Right lung (tissue), 5 donors: Measurements from ENCODE around the gene PDE4B. TPM values are rescaled to one million over a fixed set of nuclear protein-coding genes. Genes with fewer than 3 reads are reported as not detected.
A peak's percentile ranks its signal among the peaks of the same experiment; 100 is the strongest.
"Not testable (repeated sequence)": the region's sequence is repeated elsewhere in the genome, so short reads cannot be mapped to it uniquely, and the experiment has no call there.

Experiments
- DNase-seq, 2 donors: peaks; one replicate each; pipeline ENCODE4 v3.0.0-alpha.2; 2013
- polyA plus RNA-seq, 5 donors: library from polyadenylated mRNA; unstranded; fragments of 120-200 nt; gene quantifications; one replicate each; pipeline versions ENCODE4 v1.2.1 to v1.2.3, GENCODE V29; 2013; ENCODE audit warnings: inconsistent platforms in 1 of 5, low replicate concordance in 1 of 5; ENCODE audit not compliant: insufficient read length in 5 of 5, insufficient read depth in 1 of 5

The PDE4B gene
- polyA plus RNA-seq, 5 donors = 15.4 to 45.9 (median 20.2) TPM

DNA sequence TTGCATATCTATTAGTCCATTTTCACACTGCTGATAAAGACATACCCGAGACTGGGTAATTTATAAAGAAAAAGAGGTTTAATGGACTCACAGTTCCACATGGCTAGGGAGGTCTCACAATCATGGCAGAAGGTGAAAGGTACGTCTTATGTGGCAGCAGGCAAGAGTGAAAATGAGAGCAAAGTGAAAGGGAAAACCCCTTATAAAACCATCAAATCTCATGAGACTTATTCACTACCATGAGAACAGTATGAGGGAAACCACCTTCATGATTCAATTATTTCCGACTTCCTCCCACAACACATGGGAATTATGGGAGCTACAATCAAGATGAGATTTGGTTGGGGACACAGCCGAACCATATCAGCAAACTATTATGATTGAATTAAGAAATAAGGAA is 335.9 kb downstream of the PDE4B start:
- not testable (repeated sequence) for DNase-seq

DNA sequence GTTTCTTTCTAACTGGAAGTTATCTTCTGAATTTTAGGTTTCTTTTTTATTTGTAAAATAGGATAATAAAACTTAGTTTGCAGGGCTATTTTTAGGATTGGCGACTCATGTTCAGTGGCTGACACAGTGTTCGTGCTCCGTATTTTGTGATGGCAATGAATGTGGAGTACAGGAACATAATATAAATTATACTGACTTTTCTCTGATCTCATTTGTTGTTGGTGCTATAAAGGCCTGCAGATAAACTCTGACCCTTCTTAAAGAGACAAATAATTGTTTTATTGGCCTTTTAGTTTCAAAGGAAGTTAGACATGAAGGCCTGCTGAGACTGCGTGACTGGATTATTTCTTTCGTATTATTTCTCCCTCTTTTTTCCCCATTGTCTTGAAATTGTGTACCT is 339.6 kb downstream of the PDE4B start:
- DNase-seq = no peak

DNA sequence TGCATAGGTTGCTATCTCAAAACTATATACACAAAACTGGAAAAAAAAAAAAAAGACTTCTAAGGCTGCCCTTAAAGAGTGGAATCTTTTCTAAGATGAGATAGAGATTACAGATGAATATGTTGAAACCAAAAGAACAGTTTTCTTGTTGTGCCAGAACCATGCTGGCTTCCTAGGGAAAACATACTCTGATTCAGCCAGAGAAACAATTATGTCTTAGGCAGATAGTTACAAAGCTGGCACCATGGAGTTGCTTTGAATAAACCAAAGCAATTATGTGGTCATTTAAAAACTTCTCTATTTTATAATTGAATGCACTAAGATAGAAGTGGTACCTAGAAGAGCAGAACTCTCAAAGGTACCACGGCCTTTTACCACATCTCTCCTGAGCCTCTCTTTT is 341.3 kb downstream of the PDE4B start:
- no peak for DNase-seq

DNA sequence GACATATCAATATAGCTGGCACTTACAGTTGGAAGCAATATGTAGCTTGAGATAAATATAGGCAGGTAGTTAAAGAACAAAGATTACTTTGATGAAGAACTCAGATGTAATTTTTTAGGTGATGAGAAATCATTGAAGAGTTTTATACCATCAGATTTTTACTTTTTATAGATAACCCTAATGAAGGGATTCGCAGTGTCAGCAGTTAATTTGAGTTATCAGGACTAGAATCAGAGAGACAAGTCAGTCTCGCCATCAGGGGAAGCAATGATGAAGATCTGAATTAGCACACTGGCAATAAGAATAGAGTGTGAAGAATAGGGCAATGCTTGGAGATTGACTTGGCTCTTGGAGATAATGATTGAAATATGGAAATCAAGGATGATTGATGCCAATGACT is 342.5 kb downstream of the PDE4B start:
- DNase-seq = no peak

DNA sequence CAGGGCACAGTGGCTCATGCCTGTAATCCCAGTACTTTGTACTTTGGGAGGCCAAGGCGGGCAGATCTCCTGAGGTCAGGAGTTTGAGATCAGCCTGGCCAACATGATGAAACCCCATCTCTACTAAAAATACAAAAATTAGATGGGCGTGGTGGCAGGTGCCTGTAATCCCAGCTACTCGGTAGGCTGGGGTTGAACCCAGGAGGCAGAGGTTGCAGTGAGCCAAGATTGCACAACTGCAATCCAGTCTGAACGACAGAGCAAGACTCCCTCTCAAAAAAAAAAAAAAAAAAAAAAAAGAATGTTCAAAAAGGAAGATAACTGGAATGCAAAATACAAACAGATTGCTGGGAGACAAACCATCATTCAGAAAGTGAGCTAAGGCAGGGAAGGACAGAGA is 343.7 kb downstream of the PDE4B start:
- DNase-seq = not testable (repeated sequence)

DNA sequence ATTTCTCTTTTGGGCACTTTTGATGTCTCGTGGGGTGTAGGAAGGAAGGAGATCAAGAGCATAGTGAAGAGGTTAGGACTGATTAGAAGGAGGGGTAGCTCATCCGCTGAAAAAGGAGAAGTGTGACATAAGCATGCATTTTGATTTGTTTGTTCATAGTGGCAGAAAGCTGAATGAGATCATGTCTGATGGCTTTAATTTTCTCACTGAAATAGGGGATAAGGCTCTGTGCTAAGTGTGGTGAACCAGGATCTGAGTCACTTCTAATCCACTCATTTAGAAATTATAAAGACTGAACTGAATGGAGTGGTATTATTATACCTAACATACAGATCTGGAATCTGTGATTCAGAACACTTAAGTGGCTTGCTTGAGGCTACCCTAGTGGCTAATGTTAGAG is 344.5 kb downstream of the PDE4B start:
- no peak for DNase-seq

DNA sequence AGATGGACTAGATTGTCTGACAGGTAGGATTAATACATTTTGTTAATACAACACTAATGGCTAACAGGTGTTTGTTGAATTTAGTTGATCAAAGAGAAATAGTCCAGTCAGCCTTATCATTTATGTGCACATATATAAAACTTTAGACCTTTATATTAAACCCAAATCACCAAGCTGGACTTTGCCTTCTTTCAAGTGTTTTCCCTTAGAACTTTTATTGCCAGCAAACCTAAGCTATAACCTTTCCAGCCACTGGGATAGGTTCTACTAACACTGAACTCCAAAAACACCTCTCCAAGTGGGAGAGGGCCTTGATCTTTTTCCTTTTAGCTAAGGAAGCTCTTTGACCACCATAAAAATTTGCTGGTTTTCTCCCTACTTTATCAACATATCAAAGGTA is 345.9 kb downstream of the PDE4B start:
- DNase-seq = no peak

DNA sequence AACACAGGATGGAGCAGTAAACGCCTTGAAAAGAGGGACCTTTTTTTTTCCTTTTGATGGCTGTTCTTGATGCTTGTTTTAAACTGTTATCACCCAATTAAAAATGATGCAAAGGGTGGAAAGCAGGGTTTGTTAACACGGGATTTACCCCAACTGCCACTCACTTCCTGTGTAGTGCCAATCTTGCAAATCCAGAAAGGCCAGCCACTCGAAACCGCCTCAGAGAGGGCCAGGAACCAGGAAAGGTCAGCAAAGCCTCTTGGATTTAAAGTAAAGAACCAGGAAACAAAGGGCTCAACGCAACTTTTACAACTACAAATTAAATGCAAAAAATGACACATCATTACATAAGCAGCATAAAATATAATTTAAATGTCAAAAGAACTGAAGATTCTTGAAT is 347.4 kb downstream of the PDE4B start:
- DNase-seq = peak in 1 of 2 donors; percentile 12

DNA sequence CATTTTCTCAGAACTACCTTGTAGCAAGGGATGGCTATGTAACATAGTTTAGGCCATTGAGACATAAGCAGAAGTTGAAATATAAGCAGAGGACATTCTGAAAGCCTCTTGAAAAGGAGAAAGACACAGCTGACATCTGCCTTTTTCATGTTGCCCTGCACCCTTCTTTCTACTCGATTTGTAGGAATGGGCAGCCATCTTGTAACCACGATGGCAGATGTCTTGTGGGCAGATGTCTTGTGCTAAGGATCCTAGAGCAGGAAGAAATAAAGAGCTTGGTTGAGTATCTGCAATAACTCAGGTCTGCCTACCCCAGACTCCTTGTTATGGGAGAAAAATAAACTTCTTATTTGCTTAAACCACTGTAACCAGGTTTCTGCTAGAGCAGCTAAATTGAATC is 351.0 kb downstream of the PDE4B start:
- no peak for DNase-seq

DNA sequence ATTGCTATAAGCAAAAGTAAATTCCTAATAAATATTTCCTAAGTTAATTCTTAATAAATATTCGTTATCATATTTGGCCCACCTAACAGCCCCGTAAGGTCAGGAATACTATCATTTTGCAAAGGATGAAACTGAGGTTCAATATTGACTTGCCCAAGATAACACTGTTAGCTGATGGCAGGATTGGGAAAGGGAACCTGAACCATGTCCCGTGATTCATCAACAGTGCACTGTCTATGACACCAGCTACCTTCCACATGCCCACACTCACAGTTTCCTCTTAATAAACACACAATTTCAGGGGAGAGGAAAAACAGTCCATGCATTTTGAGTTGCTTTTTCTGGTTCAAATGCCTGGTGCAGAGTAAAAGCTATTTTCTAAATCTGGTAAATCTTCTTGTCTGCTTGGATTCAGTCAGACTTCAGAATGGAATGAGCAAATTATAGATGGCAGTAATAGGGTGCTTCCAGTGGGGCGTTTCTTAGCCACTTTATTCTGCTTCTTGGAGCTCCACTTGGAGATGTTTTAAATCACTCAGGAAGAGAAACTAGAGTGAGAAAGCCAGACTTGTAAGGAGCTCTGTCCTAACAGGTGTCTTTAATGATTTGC is 354.6 kb downstream of the PDE4B start:
- no peak for DNase-seq

DNA sequence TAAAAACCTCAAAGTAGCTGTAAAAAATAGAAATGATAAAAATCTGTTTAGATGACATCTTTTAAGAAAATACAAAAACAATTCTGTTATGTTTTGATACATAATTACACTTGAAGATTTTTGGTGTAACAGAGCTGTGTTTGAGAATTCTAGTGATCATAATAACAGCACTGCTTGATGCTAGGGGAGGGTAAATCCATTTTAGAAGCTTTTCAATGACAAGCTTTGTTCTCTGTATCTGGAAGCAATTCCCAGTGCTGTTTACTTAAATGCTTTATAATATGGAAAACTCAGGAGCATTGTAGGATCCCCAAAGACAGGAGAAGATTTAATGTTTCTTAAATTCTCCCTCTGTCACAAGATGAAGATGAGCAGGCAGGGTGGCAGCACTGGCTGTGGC is 359.3 kb downstream of the PDE4B start:
- DNase-seq = no peak

DNA sequence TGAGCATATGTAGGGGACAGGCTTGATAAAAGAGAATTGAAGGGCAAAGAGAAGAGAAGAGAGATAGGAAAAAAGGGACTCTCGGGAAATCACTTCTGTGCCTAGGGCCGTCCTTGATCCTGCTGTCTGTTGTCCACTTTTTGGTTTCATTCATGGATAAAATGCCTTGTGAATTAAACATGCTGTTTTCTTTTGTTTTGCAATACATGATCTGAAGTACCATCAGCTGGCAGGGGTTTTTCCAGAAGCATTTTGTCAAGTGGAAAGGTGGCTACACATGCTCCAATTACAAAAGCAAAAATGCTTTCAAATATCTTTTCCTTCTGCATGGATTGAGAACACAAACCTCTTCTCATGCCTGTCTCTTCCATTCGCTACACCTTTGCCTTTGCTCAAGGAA is 361.7 kb downstream of the PDE4B start:
- DNase-seq = no peak

DNA sequence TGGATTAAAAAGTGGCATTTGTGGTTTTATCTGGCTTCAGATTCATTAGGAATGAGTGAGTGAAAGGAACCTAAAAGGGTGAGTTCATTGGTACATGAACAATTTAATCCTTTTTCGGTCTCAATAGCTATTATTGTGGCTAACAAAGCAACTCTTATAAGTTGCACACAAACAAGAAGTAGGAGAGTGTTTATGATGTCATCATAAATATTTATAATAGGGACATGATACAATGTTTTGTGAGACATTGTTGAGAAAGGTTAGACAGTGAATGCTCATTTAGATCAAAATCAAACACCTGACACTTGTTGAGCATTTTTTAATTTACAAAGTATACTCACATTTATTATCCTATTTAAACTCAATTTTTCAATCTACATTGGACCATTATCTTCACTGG is 363.4 kb downstream of the PDE4B start:
- no peak for DNase-seq

DNA sequence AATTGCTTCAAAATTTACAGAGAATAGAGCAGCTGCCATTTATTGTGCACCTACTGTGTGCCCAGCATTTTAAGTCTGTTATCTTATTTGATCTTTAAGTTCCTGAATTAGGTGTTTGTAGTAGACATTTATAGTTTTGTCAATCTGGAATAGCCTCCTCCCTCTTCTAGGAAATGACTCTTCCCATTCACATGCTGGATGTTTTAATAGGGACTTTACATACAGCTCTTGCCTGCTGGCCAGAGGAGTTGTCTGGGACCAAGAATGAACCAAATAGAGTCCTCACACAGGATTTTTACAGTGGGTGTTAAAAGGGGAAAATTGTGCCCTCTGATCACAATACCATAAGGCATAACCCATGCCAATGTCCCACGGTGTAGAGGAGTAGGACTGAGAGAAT is 367.1 kb downstream of the PDE4B start:
- DNase-seq = no peak

DNA sequence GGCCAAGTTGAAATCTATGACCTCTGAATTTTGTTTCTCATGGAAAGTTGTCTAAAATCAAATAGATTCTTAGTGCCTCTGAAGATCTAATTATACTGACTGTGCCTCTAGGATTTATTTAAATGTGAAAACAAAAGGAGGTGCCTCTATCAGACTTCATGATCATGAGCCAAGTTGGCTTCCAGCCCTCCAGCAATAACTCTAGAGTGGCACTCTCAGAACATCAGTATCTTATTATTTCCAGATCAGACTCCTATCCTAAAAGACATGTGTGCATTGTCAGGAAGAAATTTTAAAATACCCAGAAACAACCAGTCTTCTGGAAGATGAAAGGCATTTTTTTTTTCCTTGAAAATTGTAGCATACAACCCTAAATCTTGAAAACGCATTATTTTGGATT is 368.0 kb downstream of the PDE4B start:
- DNase-seq = no peak

DNA sequence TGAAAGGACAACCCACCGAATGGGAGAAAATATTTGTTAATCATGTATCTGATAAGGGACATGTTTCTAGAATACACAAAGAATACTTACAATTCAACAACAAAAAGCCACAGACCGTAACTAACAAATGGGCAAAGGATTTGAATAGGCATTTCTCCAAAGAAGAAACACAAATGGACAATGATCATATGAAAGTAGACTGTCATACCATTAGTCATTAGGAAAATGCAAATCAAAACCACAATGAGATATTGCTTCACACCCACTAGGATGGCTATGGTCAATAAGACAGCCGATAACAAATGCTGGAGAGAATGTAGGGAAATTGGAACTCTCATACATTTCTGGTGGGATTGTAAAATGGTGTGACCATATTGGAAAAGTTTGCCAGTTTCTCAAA is 374.1 kb downstream of the PDE4B start:
- DNase-seq = no peak

DNA sequence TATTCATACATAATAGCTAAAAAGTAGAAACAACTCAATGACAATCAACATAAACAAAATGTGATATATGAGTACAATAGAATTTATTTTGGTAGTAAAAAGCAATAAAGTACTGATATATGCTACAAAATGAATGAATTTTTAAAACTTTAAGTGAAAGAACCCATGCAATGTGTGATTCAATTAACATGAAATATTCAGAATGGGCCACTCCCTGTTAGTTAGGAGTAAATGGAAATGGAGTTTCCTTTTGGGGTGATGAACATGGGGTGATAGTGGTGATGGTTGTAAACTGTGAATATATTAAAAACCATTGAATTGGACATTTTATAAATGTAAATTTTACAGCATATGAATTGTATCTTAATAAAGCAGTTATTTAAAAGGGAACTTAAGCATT is 374.6 kb downstream of the PDE4B start:
- no peak for DNase-seq

DNA sequence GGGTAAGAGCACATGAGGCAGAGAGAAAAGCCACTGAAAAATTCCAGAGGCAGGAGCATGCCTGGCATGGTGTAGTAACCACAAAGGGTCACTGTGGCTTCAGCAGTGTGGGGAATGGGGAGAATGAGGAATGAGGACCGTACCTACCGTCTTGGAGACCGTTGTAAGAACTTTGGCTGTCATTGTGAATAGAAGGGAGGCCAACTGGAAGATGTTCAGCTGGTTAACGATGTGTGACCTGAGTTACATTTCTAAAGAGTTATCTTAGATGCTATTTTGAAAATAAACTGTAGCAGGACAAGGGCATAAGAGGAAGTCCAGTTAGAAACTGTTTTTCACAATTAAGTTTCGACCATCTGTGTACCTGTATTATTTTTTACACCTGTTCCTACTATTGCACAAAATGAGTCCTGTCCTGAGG is 375.8 kb downstream of the PDE4B start:
- DNase-seq = no peak

DNA sequence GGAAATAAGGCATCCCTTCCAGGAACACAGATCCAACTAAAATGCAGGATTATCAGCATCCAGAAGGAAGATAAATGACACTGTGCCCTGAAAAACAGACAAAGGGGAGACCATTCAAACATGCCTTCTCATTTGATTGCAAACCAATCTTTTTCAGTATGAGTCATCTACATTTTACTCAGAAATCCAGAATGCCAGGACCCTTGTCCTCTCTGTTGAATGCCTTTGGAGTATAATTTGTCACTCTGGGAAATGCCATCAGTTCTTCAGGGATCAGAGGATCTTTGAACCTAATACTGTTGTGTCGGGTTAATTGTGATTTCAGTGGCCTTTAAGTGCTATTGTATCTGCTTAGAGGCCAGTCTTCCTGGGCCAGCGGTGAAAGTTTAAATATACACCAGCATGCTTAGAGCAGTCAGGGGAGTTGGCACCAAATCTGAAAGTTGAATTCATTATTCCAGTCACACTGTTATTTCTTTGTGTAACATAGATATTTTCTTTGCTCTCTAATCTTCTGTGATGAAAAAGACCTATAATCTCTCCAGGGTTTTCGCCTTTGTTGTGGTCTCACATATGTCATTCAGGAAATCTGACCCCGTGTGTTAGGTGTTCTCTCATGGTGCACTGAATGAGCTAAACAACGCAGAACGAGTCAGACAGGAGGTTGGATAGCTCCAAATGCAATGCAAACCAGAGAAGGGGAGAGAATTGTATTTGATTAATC is 376.4 kb downstream of the PDE4B start:
- DNase-seq = no peak

DNA sequence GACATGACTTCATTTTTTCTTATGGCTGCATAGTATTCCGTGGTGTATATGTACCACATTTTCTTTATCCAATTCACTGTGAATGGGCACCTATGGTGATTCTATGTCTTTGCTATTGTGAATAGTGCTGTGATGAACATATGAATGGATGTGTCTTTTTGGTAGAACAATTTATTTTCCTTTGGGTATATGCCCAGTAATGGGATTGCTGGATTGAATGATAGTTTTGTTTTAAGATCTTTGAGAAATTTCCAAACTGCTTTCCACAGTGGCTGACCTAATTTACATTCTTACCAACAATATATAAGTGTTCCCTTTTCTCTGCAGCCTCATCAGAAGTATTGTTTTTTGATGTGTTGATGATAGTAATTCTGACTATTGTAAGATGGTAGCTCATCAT is 379.6 kb downstream of the PDE4B start:
- DNase-seq = no peak

DNA sequence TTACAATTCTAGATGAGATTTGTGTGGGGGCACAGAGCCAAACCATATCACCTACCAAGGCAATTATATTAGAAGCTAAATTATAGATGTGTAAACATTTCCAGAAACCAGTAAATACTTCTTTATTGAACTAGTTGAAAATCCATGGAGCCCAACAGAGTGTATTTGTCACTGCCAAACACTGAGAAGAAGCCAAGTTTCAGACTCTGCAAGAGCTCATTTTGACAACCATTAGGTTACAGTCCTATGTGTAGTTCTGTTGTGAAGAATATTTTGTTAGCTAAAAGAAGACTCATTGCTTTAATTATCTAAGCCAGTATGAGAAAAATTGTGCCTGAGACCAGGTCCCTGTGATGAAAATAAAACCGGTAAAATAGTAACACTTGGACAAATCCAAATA is 382.4 kb downstream of the PDE4B start:
- no peak for DNase-seq

DNA sequence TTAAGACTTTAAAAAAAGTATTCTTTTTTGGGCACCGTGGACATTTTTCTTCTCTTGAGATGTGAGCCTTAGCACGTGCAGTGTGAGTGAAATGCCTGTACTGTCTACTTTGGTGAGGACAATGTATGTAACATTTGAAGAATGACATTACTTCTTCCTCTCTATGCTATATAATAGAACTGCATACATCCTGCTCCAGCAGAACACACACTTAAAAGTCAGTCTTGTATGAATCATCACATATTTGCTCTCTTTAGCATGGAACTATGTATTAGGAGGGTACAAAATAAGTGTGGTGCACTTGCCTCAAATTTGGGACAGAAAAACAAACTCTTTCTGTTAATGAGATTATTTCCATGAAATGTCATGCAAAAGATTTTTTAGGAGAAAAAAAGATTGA is 382.9 kb downstream of the PDE4B start:
- DNase-seq = no peak

DNA sequence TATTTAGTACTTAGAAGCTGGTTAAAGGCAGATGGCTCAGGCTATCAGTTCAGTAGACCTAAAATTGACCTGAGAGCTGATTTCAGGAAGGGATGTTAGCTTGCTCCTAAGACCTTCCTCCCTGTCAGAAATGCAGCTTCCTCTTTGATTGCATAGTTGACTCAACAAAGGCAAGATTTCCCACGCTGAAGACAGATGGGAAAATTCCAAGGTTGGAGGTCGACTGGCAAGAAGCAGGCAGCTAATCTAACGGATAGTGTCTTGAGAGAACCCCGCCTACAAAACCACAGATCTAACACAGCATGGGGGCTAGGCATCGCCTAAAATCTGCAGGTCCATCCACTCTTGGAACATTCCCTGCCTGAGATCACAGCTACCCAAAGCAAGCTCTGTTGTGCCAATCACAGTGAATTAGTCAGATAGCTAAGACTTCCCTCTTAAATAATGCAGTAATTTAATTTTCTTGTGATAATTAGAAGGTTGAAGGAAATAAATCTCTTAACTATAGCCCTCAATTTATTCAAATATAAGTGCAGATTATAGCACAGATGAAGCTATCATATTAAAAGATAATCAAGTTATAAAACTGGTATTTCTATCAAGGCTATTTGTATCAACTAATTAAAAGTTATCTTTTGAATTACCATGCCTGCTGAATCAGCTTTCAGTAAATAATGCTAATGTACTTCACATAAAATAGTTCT is 383.5 kb downstream of the PDE4B start:
- DNase-seq = no peak
